ENCODE data around the gene PLSCR1. TPM values are rescaled to one million over a fixed set of nuclear protein-coding genes. Genes with fewer than 3 reads are reported as not detected.

PLSCR1 gene
- polyA plus RNA-seq, 3 donors: 103 to 221 (median 127) TPM

DNA sequence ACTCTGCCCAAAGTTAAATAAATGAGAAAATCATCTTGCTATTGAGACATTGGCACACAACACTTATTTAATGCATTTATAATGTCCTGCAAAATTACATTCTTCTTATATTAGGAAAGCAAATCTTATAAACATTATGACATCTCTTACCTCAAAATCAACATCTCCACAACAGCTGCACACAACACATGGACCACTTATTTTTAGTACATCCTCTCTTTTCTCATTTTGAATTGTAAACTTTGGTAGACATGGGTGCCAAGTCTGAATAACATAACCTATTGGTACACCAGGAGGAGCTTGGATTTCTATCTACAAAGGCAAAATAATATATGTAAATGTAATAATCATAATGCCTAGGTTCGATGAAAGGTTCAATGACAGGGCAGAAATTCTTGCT lies 23.0 kb downstream of the PLSCR1 start:
- TF ChIP-seq, protein P1, sequence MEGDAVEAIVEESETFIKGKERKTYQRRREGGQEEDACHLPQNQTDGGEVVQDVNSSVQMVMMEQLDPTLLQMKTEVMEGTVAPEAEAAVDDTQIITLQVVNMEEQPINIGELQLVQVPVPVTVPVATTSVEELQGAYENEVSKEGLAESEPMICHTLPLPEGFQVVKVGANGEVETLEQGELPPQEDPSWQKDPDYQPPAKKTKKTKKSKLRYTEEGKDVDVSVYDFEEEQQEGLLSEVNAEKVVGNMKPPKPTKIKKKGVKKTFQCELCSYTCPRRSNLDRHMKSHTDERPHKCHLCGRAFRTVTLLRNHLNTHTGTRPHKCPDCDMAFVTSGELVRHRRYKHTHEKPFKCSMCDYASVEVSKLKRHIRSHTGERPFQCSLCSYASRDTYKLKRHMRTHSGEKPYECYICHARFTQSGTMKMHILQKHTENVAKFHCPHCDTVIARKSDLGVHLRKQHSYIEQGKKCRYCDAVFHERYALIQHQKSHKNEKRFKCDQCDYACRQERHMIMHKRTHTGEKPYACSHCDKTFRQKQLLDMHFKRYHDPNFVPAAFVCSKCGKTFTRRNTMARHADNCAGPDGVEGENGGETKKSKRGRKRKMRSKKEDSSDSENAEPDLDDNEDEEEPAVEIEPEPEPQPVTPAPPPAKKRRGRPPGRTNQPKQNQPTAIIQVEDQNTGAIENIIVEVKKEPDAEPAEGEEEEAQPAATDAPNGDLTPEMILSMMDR (IDR thresholded peaks at IDR 0.05): no peak
- no peak overlapping the region for H3K27ac Mint-ChIP-seq
- WGBS (ENCODE audit: insufficient coverage): no CpG with 5 or more reads among the region's 1 CpG
- H3K79me2 ChIP-seq (ENCODE audit: insufficient read depth, low read length): no peaks in the 10 kb centered on the region
- no peaks in the 10 kb centered on the region for H3K27me3 Mint-ChIP-seq (ENCODE audit: low read depth in 3 of 3)
- no peak overlapping the region for H3K4me3 ChIP-seq (replicated peaks in 1 of 3; ENCODE audit: low read depth in 2 of 3, low read length in 3 of 3)
- no peak overlapping the region for H3K27ac ChIP-seq (ENCODE audit: low read depth in 1 of 2, low read length in 2 of 2)
- H3K9me3 Mint-ChIP-seq: peaks cover 0 to 2% (median 0%) of the 10 kb centered on the region in 7 donors
- H3K36me3 ChIP-seq (replicated peaks in 1 of 2; ENCODE audit: control insufficient read depth in 1 of 2, insufficient read depth in 2 of 2, low read length in 2 of 2): peaks cover 66 to 91% of the 10 kb centered on the region in 2 donors
- H3K4me1 Mint-ChIP-seq: peaks cover 3% of the 10 kb centered on the region
- no peak for DNase-seq
- H3K4me2 ChIP-seq (replicated peaks; ENCODE audit: extremely low read depth, low read length, poor library complexity, severe bottlenecking): no peak overlapping the region
- H3K27me3 ChIP-seq (ENCODE audit: control insufficient read depth in 2 of 2, insufficient read depth in 2 of 2, low read length in 2 of 2): no peaks in the 10 kb centered on the region
- H3K4me1 ChIP-seq (ENCODE audit: control insufficient read depth in 1 of 2, insufficient read depth in 2 of 2, low read length in 2 of 2): no peaks in the 10 kb centered on the region
- H3K9me3 ChIP-seq (replicated peaks in 1 of 2; ENCODE audit: control insufficient read depth in 1 of 2, insufficient read depth in 1 of 2, low read length in 2 of 2): no peaks in the 10 kb centered on the region
- no peak overlapping the region for H3K9ac ChIP-seq (ENCODE audit: insufficient read depth, low read length, poor library complexity, severe bottlenecking)
- H3K36me3 Mint-ChIP-seq: peaks cover 61 to 70% of the 10 kb centered on the region in 2 donors
- intact Hi-C loops (cut with micrococcal nuclease): no loop called here
- H2AFZ ChIP-seq (ENCODE audit: insufficient read depth, low read depth, low read length, poor library complexity, severe bottlenecking): no peak overlapping the region
- peaks cover 37% of the 10 kb centered on the region for H4K20me1 ChIP-seq (ENCODE audit: insufficient read depth, low read length)
- H3K4me3 Mint-ChIP-seq: no peak overlapping the region

DNA sequence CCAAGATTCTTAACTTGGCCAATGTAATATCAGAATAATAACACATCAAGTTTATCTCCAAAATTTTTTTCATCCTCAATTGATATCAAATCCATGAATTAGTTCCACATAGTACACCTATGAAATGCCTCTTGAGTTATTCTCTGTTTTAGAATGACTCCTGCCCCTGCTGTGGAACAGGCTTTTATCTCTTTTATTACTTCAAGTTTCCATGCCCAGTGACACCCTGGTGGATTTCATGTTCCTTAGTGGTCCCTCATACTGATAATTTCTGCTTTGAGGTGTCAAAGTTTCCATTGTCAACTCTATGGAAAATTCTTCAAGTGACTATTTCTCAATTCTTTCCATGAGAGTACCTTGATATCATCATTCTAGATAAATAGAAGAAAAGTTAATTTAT lies 24.6 kb downstream of the PLSCR1 start:
- H3K36me3 Mint-ChIP-seq: peaks cover 61 to 67% of the 10 kb centered on the region in 2 donors
- H3K9me3 Mint-ChIP-seq: peaks cover 0 to 2% (median 0%) of the 10 kb centered on the region in 7 donors
- Histone ChIP-seq H4K20me1 (ENCODE audit: insufficient read depth, low read length) (peaks cover 34% of the 10 kb centered on the region), H3K27me3 (ENCODE audit: control insufficient read depth in 2 of 2, insufficient read depth in 2 of 2, low read length in 2 of 2) (no peaks in the 10 kb centered on the region), H3K4me1 (ENCODE audit: control insufficient read depth in 1 of 2, insufficient read depth in 2 of 2, low read length in 2 of 2) (no peaks in the 10 kb centered on the region), H3K79me2 (ENCODE audit: insufficient read depth, low read length) (no peaks in the 10 kb centered on the region), H2AFZ (ENCODE audit: insufficient read depth, low read depth, low read length, poor library complexity, severe bottlenecking) (no peak overlapping the region), H3K36me3 (replicated peaks in 1 of 2; ENCODE audit: control insufficient read depth in 1 of 2, insufficient read depth in 2 of 2, low read length in 2 of 2) (peaks cover 69 to 92% of the 10 kb centered on the region in 2 donors), H3K27ac (ENCODE audit: low read depth in 1 of 2, low read length in 2 of 2) (no peak overlapping the region), H3K4me3 (replicated peaks in 1 of 3; ENCODE audit: low read depth in 2 of 3, low read length in 3 of 3) (no peak overlapping the region), H3K9ac (ENCODE audit: insufficient read depth, low read length, poor library complexity, severe bottlenecking) (no peak overlapping the region), H3K4me2 (replicated peaks; ENCODE audit: extremely low read depth, low read length, poor library complexity, severe bottlenecking) (no peak overlapping the region), H3K9me3 (replicated peaks in 1 of 2; ENCODE audit: control insufficient read depth in 1 of 2, insufficient read depth in 1 of 2, low read length in 2 of 2) (no peaks in the 10 kb centered on the region)
- H3K27me3 Mint-ChIP-seq (ENCODE audit: low read depth in 3 of 3): no peaks in the 10 kb centered on the region
- intact Hi-C loops (cut with micrococcal nuclease): no loop called here
- TF ChIP-seq, protein P1 (IDR thresholded peaks at IDR 0.05): no peak
- DNase-seq: no peak
- no peak overlapping the region for H3K27ac Mint-ChIP-seq
- H3K4me3 Mint-ChIP-seq: no peak overlapping the region
- peaks cover 3% of the 10 kb centered on the region for H3K4me1 Mint-ChIP-seq
